Activated CD8-positive, alpha-beta memory T cell treated with anti-CD3 and anti-CD28 coated beads for 1 hour (primary cell): Measurements from ENCODE around the gene DAZAP2.
A peak's percentile ranks its signal among the peaks of the same experiment; 100 is the strongest.
"Not testable (repeated sequence)": the region's sequence is repeated elsewhere in the genome, so short reads cannot be mapped to it uniquely, and the experiment has no call there.

ENCODE experiments used
- DNase-seq, 2 donors: peaks; one replicate each; pipeline ENCODE4 v3.0.0-alpha.2; 2020; ENCODE audit warnings: low read depth in 1 of 2; ENCODE audit errors: extremely low read depth in 1 of 2

The DAZAP2 gene

DNA sequence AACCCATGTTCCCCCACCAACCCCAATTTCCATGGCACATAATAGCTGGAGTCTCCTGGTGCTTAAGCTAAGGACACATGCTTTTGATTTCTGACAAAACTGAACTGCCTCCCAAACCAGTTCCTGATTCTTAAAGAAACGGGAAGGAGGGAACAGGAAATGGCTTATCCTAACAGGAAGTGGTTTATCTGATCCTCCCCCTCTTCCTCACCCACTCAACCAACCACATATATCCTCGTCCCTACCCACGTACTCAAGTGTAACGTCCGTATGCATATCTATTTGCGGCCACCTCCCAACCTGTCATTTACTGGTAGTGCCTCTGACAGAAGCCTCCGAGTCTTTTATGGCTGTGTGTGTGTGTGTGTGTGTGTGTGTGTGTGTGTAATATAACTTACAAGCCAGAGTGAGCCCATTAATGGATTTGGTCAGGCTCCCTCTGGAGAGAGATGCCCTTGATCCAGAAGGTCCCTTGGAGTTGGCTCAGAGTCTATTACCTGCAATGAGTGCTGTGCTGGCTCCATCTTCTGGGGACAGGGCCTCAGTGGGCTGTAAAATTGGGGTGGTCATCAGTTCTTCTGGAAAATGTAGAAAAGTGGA, 7.7 kb downstream of the DAZAP2 start:
- no peak for DNase-seq

- no peak for DNase-seq
These were observed 9.0 kb downstream of the DAZAP2 start for GRCh38 chr12:51247523-51248206.

GRCh38 chr12:51253276-51253675, 14.7 kb downstream of the DAZAP2 start:
- no peak for DNase-seq

GRCh38 chr12:51254536-51254935, 15.9 kb downstream of the DAZAP2 start:
- DNase-seq = no peak

DNA sequence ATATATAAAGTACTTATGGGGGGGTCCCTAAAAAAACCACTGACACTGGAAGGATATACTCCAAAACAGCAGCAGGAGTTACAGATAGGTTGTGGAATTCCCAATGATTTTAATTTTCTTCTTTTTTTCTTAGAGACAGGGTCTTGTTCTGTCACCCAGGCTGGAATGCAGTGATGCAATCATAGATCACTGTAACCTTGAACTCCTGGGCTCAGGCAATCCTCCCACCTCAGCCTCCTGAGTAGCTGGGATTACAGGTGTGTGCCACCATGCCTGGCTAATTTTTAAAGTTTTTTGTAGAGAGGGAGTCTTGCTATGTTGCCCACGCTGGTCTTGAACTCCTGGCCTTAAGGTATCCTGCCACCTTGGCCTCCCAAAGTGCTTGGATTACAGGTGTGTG, 21.0 kb downstream of the DAZAP2 start:
- not testable (repeated sequence) for DNase-seq

DNA sequence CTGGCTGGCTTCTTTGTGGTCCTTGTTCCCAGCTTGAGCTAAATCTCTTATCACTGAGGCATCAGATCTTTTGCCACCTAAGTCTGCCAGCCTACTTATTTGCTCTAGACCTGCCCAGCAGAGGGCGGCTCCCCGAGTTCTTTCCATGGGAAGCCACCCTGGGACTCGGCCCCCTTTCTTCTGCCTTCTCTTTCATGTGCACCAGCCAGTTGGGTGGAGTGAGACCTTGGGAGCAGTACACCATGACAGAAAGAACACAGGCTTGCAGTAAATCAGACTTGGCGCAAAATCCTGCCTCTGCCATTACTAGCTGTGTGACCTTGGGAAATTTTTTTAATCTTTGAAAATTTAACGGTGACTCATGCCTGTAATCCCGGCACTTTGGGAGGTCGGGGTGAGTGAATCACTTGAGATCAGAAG, 24.1 kb downstream of the DAZAP2 start:
- DNase-seq = peak in 1 of 2 donors; percentile 8

- no peak for DNase-seq
These were observed 24.7 kb downstream of the DAZAP2 start for GRCh38 chr12:51263341-51263740.

DNA sequence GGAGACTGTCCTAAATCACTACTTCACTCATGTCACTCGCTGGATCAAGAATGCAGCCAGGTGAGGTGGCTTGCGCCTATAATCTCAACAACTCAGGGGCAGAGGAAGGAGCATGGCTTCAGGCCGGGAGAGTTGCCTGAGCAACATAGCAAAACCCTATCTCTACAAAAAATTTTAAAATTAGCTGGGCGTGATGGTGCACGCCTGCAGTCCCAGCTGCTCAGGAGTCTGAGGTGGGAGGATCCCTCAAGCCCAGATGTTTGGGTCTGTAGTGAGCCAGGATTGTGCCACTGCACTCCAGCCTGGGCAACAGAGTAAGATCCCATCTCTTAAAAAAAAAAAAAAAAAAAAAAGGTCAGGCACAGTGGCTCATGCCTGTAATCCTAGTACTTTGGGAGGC, 25.7 kb downstream of the DAZAP2 start:
- no peak for DNase-seq

- no peak for DNase-seq
These were observed 26.4 kb downstream of the DAZAP2 start for GRCh38 chr12:51265024-51265423.

GRCh38 chr12:51269174-51270066, 30.8 kb downstream of the DAZAP2 start:
- peak; percentile 24 to 38 for DNase-seq

- peak in 1 of 2 donors; percentile 25 for DNase-seq
These were observed 31.7 kb downstream of the DAZAP2 start, which contains the start of gene SMAGP for GRCh38 chr12:51270067-51270950. TSS of gene SMAGP (minus strand) at chr12:51270415. CDS start at chr12:51269278, 1,137 bp downstream.

- no peak for DNase-seq
These were observed 32.4 kb downstream of the DAZAP2 start for GRCh38 chr12:51270951-51271518.

DNA sequence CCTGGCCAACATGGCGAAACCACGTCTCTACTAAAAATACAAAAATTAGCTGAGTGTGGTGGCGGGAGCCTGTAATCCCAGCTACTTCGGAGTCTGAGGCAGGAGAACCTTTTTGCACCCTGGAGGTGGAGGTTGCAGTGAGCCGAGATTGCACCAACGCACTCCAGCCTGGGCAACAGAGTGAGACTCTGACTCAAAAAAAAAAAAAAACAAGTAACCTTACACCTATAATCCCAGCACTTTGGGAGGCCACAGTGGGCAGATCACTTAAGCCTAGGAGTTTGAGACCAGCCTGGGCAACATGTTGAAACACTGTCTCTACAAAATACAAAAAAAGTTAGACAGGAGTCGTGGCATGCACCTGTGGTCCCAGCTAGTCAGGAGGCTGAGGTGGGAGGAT, 34.2 kb downstream of the DAZAP2 start:
- DNase-seq = not testable (repeated sequence)

DNA sequence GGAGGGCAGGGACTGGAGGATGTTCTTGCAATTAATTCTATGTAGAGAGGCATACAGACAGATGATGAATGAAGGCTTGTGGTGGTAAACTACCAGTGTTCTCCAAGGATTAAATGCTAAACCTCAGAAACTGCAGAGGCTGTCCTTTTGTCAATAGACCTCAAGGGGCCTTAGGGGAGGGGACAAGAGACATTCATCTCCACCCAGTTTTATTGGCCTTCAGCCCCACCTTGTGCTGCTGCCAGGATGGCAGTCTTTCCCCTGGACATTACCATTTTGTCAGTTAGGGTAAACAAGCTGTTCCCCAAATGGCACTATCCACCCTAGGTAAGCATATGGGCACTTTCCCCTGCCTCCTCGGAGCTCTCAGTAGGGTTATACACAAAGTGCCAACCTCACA, 36.5 kb downstream of the DAZAP2 start:
- no peak for DNase-seq

DNA sequence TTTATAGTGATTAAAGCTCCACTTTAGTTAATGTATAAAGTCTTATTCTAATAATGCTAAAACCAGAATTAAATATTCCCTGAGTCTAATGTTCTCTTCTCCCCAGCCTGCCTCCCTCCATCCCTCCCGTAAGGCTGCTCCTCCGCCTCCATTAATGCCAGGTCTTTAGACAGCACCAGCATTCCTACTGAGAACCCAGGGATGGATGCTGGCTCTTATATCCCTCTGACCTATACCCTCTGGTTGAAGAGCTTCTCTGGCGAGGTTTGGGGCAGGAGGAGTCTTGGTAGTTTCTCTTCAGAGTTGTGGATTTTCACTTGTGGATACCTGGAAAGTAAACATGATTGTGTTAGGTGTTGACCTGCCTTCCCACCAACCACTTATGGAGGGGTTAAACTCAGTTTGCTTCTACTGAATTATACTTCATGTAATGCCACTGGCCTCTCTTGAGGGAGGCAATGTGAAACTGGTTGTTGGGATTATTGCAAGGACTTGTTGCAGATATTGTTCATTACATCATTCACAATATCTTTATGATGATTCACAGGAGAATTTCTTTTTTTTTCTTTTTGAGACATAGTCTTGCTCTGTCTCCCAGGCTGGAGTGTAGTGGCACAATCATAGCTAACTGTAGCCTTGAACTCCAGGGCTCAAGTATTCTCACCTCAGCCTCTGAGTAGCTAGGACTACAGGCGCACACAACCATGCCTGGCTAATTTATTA, 42.7 kb downstream of the DAZAP2 start:
- no peak for DNase-seq

GRCh38 chr12:51285843-51286242, 47.2 kb downstream of the DAZAP2 start:
- no peak for DNase-seq

- not testable (repeated sequence) for DNase-seq
These were observed 53.2 kb downstream of the DAZAP2 start for GRCh38 chr12:51291603-51292513.
